Activated CD8-positive, alpha-beta memory T cell treated with anti-CD3 and anti-CD28 coated beads for 48 hours (primary cell): ENCODE measurements around the gene SMIM45.

ENCODE experiments used
- DNase-seq, 3 experiments: peaks; one replicate each; pipeline ENCODE4 v3.0.0-alpha.2; 2020; ENCODE audit warnings: low read depth in 2 of 3, low spot score in 2 of 3

The SMIM45 gene

GRCh38 chr22:41968601-41969000 lies 16.7 kb downstream of the SMIM45 start:
- DNase-seq: no peak

- DNase-seq: no peak
Measured at GRCh38 chr22:41969110-41969646, 17.2 kb downstream of the SMIM45 start, which contains the start of gene SEPTIN3. Gene SEPTIN3 (plus strand): TSS chr22:41969443. CDS start chr22:41971493, 2,050 bp downstream.

- no peak for DNase-seq
Measured at GRCh38 chr22:41970601-41971000, 18.7 kb downstream of the SMIM45 start.

- no peak for DNase-seq
Measured at GRCh38 chr22:41971431-41971830, 19.5 kb downstream of the SMIM45 start.

GRCh38 chr22:41974691-41975290 lies 22.8 kb downstream of the SMIM45 start:
- no peak for DNase-seq

- DNase-seq: no peak
Measured at GRCh38 chr22:41975299-41976069, 23.5 kb downstream of the SMIM45 start.

- no peak for DNase-seq
Measured at GRCh38 chr22:41976070-41976901, 24.3 kb downstream of the SMIM45 start.

- DNase-seq: no peak
Measured at GRCh38 chr22:41976961-41977566, 25.1 kb downstream of the SMIM45 start.

- DNase-seq: no peak
Measured at GRCh38 chr22:41978732-41979131, 26.8 kb downstream of the SMIM45 start.

- no peak for DNase-seq
Measured at GRCh38 chr22:41979423-41980250, 27.7 kb downstream of the SMIM45 start.

GRCh38 chr22:41982865-41983264 lies 30.9 kb downstream of the SMIM45 start:
- DNase-seq: no peak

GRCh38 chr22:41983513-41984405 lies 31.8 kb downstream of the SMIM45 start:
- no peak for DNase-seq

- no peak for DNase-seq
Measured at GRCh38 chr22:41987276-41987675, 35.3 kb downstream of the SMIM45 start.

GRCh38 chr22:41989246-41989645 lies 37.3 kb downstream of the SMIM45 start:
- DNase-seq: no peak

GRCh38 chr22:41991111-41991510 lies 39.2 kb downstream of the SMIM45 start:
- DNase-seq: no peak

- no peak for DNase-seq
Measured at GRCh38 chr22:41992496-41992895, 40.5 kb downstream of the SMIM45 start.

- no peak for DNase-seq
Measured at GRCh38 chr22:41995211-41995610, 43.3 kb downstream of the SMIM45 start.

- DNase-seq: no peak
Measured at GRCh38 chr22:41996826-41997225, 44.9 kb downstream of the SMIM45 start.
